Body of pancreas (tissue), 4 donors: Measurements from ENCODE around the gene TCF15. TPM values are rescaled to one million over a fixed set of nuclear protein-coding genes. Genes with fewer than 3 reads are reported as not detected.
"Not testable (repeated sequence)": the region's sequence is repeated elsewhere in the genome, so short reads cannot be mapped to it uniquely, and the experiment has no call there.

Experiments
- ATAC-seq: fragments of 150-250 bp; one replicate; pipeline ENCODE4 v1.9.1; 2016
- DNase-seq, 4 donors: peaks; one replicate each; pipeline ENCODE4 v3.0.0-alpha.2; 2019
- H3K27ac ChIP-seq, 4 donors: fragments of 200-600 bp; sonication (generic); 1 replicate in 3 of 4; 2 replicates in 1 of 4; pipeline versions ENCODE4 v1.5.1 to v1.6.1; 2016 to 2019; ENCODE audit warnings: mild to moderate bottlenecking in 1 of 4, mixed read lengths in 1 of 4, moderate library complexity in 1 of 4
- H3K27me3 ChIP-seq, 2 donors: fragments of 200-600 bp; sonication (generic); one replicate each; pipeline ENCODE4 v1.6.0; 2016; ENCODE audit warnings: mild to moderate bottlenecking in 1 of 2
- H3K36me3 ChIP-seq, 2 donors: fragments of 200-600 bp; sonication (generic); replicated peaks in 1 of 2; 2 replicates each; pipeline ENCODE4 v1.5.1; 2016; ENCODE audit warnings: low read depth in 2 of 2; ENCODE audit not compliant: insufficient read depth in 1 of 2
- H3K4me1 ChIP-seq: fragments of 200-600 bp; sonication (generic); one replicate; pipeline ENCODE4 v1.6.0; 2016
- H3K4me3 ChIP-seq, 2 donors: fragments of 200-600 bp; sonication (generic); 1 replicate in 1 of 2; 2 replicates in 1 of 2; pipeline ENCODE4 v1.5.1; 2016 to 2019
- H3K9me3 ChIP-seq, 3 donors: fragments of 200-600 bp; sonication (generic); 1 replicate in 2 of 3; 2 replicates in 1 of 3; pipeline ENCODE4 v1.5.1; 2016
- POLR2A ChIP-seq, 3 donors: fragments of 450-650 bp; IDR thresholded peaks; one replicate each; pipeline ENCODE4 v1.6.1; 2016; ENCODE audit warnings: antibody characterized with exemption in 3 of 3, mild to moderate bottlenecking in 2 of 3
- WGBS, 2 donors: methylation state at CpG; one replicate each; pipeline ENCODE4 v1.1.5; 2017; 5-methylcytosine and 5-hydroxymethylcytosine counted together
- intact Hi-C: fragments of 100-400 bp; cut with DNase I; formaldehyde crosslinking; loops from one replicate; pipeline ENCODE4 v1.15.1; 2023
- total RNA-seq, 2 donors: library from RNA; depleted of rRNA; stranded (reverse); fragments of >200 nt; gene quantifications; one replicate each; pipeline ENCODE4 v1.1.0, GENCODE V29; 2016
- TF ChIP-seq, protein P1 (sequence below), 7 experiments: fragments of 450-650 bp in 4 of 7; fragments of 200-600 bp in 3 of 7; sonication (generic) in 3 of 7; IDR thresholded peaks; one replicate each; pipeline ENCODE4 v1.5.1; 2016 to 2019; ENCODE audit warnings: antibody characterized with exemption in 7 of 7

TCF15 gene
- total RNA-seq, 2 donors from 2014 or later: not detected

DNA sequence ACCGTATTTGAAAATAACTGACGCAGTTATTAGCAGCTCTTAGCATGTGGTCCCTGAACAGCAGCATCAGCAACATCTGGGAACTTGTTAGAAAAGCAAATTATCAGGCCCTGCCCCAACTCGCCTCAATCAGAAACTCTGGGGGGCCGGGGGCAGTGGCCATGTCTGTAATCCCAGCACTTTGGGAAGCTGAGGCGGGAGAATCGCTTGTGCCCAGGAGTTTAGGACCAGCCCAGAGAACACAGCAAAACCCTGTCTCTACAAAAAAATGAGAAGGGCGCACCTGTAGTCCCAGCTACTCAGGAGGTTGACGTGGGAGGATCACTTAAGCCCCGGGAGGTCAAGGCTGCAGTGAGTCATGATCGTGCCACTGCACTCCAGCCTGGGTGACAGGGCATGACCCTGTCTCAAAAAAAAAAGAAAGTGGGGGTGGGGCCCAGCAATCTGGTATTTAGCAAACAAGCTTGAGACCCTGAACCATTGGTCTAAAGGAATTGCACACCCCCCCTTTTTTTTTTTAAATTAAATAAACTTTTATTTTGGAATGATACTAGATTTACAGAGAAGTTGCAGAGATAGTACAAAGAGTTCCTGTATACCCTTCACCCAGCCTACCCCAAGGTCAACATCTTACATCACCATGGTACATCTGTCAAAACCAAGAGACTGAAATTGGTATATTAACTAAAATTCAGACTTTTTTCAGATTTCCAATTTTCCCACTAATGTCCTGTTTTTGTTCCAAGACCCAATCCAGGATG lies 36.2 kb upstream of the TCF15 start:
- TF ChIP-seq, protein P1, sequence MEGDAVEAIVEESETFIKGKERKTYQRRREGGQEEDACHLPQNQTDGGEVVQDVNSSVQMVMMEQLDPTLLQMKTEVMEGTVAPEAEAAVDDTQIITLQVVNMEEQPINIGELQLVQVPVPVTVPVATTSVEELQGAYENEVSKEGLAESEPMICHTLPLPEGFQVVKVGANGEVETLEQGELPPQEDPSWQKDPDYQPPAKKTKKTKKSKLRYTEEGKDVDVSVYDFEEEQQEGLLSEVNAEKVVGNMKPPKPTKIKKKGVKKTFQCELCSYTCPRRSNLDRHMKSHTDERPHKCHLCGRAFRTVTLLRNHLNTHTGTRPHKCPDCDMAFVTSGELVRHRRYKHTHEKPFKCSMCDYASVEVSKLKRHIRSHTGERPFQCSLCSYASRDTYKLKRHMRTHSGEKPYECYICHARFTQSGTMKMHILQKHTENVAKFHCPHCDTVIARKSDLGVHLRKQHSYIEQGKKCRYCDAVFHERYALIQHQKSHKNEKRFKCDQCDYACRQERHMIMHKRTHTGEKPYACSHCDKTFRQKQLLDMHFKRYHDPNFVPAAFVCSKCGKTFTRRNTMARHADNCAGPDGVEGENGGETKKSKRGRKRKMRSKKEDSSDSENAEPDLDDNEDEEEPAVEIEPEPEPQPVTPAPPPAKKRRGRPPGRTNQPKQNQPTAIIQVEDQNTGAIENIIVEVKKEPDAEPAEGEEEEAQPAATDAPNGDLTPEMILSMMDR (IDR thresholded peaks at IDR 0.05): no peak
- TF ChIP-seq POLR2A (IDR thresholded peaks at IDR 0.05): no peak
- Histone ChIP-seq H3K36me3 (peaks cover 0 to 14% of the 10 kb centered on the region in 2 donors), H3K4me3 (no peak overlapping the region), H3K27ac (no peak overlapping the region), H3K9me3 (no peaks in the 10 kb centered on the region), H3K27me3 (no peaks in the 10 kb centered on the region), H3K4me1 (peaks cover 30% of the 10 kb centered on the region)
- ATAC-seq: no peak
- WGBS, 2 donors: 30 to 60% methylated on average over 9 to 10 of the region's 10 CpGs
- intact Hi-C loops: no loop called here
- DNase-seq: no peak

DNA sequence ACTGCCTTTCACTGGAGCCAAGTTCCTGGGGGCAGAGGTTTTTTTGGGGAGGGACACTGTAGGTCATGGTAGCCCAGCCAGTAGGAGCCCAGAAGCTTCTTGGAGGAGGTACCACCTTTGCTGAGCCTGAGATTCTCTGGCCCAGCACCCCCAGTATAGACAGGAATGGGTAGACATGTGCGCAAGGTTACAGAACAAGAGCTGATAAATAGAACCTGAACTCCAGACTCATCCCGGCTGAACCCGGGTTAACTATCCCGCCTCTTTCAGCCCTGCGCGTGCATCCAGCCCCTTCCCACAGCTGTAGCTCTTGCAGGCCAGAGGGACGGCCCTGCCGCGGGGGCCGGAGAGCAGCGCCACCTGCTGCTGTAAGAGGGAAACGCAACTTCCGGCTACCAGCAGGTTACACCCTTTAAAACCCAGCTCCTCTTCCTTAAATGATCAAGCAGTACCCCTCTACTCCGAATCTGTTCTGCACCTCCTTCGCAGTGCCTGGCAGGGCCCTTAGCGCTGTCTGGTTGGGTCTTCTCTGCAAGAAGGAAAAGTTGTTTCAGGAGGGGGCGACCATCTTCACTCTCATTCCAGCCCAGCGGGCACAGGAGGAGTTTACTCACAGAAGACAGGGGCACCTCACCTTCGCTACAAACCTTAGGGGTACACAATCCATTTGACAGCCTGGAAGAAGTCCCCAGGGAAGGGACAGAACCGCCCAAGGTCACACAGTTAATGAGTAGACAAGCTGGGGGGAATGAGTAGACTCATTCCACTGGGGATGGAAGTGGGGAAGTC lies 35.4 kb upstream of the TCF15 start:
- WGBS, 2 donors: 14 to 16% methylated on average over 10 to 20 of the region's 20 CpGs
- peaks cover 26% of the 10 kb centered on the region for H3K4me1 ChIP-seq
- DNase-seq (peak; percentile 60 to 75 (median 68)), ATAC-seq (peak; percentile 81)
- no peaks in the 10 kb centered on the region for H3K9me3 ChIP-seq
- no peak overlapping the region for H3K27ac ChIP-seq
- intact Hi-C loops: no loop called here
- no peak for TF ChIP-seq POLR2A (IDR thresholded peaks at IDR 0.05)
- TF ChIP-seq, protein P1 (IDR thresholded peaks at IDR 0.05): peak; percentile 78 to 91 (median 87)
- peaks cover 0 to 14% of the 10 kb centered on the region in 2 donors for H3K36me3 ChIP-seq
- H3K27me3 ChIP-seq: no peaks in the 10 kb centered on the region
- no peak overlapping the region for H3K4me3 ChIP-seq

DNA sequence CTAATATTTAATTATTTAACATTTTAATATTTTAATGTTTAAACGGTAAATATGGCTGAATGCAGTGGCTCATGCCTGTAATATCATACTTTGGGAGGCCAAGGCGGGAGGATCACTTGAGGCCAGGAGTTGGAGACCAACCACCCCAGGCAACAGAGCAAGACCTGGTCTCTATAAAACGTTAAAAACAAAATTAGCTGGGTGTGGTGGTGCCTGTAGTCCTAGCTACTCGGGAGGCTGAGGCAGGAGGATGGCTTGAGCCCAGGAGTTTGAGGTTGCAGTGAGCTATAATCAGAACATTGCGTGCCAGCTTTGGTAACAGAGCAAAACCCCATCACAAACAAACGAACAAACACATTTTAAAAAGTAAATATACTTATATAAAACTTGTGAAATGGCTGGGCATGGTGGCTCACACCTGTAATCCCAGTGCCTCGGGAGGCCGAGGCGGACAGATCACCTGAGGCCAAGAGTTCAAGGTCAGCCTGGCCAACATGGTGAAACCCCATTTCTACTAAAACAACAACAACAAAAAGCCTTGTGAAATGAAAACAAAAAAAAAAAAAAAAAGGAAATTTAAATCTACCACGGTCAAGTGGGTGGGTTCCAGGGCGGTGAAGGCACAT lies 34.7 kb upstream of the TCF15 start:
- Histone ChIP-seq H3K36me3 (peaks cover 0 to 14% of the 10 kb centered on the region in 2 donors), H3K27me3 (no peaks in the 10 kb centered on the region), H3K27ac (no peak overlapping the region), H3K9me3 (no peaks in the 10 kb centered on the region), H3K4me3 (no peak overlapping the region), H3K4me1 (peaks cover 26% of the 10 kb centered on the region)
- DNase-seq: no peak
- no peak for TF ChIP-seq POLR2A (IDR thresholded peaks at IDR 0.05)
- TF ChIP-seq, protein P1 (IDR thresholded peaks at IDR 0.05): no peak
- ATAC-seq: no peak
- intact Hi-C loops: no loop called here
- 80 to 84% methylated on average over 11 of the region's 11 CpGs for WGBS, 2 donors

DNA sequence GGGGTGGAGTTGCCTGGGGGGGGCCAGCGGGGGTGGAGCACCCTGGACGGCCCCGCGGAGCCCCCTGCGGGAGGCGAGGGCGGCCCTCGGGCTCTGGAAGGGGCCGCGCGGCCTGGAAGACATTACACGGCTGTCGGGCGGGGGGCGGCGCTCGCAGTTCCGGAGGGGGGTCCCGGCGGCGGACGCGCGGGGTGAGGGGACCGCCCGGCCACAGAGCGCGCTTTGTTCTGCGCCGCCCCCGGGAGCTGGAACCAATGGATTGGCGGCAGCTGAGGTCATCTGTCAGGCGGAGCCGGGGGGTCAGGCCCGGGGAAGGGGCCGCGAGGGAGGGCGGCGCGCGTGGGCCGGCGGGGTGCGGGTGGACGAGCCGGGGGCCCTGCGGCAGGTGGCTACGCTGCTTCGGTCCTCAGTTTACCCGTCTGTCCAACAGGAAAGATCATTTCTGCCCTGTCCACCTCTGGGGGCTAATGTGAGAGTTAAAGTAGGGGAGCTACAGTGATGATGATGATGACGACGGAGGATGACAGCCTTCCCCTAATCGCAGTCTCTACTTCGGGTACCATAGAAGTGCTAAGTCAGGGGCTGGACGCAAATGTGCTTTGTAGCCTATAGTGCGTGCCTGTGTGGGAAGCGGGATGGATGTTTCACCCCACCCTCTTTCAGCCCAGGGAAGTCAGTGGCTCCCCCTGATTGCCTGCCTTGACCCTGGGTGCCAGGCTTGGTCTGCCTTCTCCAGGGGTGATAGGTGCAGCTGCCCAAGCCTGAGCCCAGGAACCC lies 32.5 kb upstream of the TCF15 start:
- intact Hi-C loops: no loop called here
- peaks cover 26% of the 10 kb centered on the region for H3K4me1 ChIP-seq
- 8 to 59% methylated on average over 9 to 52 of the region's 57 CpGs for WGBS, 2 donors
- H3K27me3 ChIP-seq: no peaks in the 10 kb centered on the region
- H3K9me3 ChIP-seq: no peaks in the 10 kb centered on the region
- peak in 1 of 4 donors; percentile 41 for DNase-seq
- no peak overlapping the region for H3K4me3 ChIP-seq
- no peak overlapping the region for H3K27ac ChIP-seq
- ATAC-seq: peak; percentile 34
- no peak for TF ChIP-seq POLR2A (IDR thresholded peaks at IDR 0.05)
- TF ChIP-seq, protein P1 (IDR thresholded peaks at IDR 0.05): no peak
- H3K36me3 ChIP-seq: peaks cover 0 to 4% of the 10 kb centered on the region in 2 donors

DNA sequence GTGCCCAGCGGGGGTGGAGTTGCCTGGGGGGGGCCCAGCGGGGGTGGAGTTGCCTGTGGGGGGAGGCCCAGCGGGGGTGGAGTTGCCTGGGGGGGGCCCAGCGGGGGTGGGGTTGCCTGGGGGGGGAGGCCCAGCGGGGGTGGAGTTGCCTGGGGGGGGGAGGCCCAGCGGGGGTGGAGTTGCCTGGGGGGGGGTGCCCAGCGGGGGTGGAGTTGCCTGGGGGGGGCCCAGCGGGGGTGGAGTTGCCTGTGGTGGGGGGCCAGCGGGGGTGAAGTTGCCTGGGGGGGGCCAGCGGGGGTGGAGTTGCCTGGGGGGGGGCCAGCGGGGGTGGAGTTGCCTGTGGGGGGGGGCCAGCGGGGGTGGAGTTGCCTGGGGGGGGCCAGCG lies 31.9 kb upstream of the TCF15 start:
- H3K36me3 ChIP-seq, DNase-seq, H3K9me3 ChIP-seq, H3K27me3 ChIP-seq, ATAC-seq, H3K4me3 ChIP-seq, intact Hi-C loops, H3K27ac ChIP-seq: not testable (repeated sequence)
- H3K4me1 ChIP-seq: peaks cover 26% of the 10 kb centered on the region
- no CpG with 5 or more reads among the region's 13 CpGs for WGBS, 2 donors
